IMR-90 (cell line): ENCODE data around the gene ZFYVE21. TPM values are rescaled to one million over a fixed set of nuclear protein-coding genes. Genes with fewer than 3 reads are reported as not detected.

Experiments used
- ATAC-seq: fragments of 200-7000 bp; cut with Tn5 transposase; 2 replicates; pipeline ENCODE4 v1.9.1; 2020; ENCODE audit warnings: low read depth, mild to moderate bottlenecking, moderate library complexity
- BruUV-seq: library from RNA; stranded (reverse); fragments of 400-500 nt; replicated peaks from 2 replicates; lab custom pipeline; 2021; lab: Mats Ljungman, UMichigan
- CTCF ChIA-PET: fragments of 300-600 bp; formaldehyde crosslinking; extraction: SDS; loops from one replicate; lab custom pipeline; 2021; ENCODE audit warnings: antibody characterized with exemption; lab: Yijun Ruan, JAX
- POLR2A ChIA-PET: fragments of 300-600 bp; sonication (Branson Sonifier 250); formaldehyde crosslinking; loops from one replicate; lab custom pipeline; 2022; ENCODE audit warnings: antibody characterized with exemption; ENCODE audit not compliant: unreplicated experiment; lab: Charles Lee
- DNase-seq: peaks from one replicate; pipeline ENCODE4 v3.0.0; 2013
- H2AFZ ChIP-seq: replicated peaks from 2 replicates; pipeline ENCODE3; 2013; ENCODE audit warnings: low read length, mild to moderate bottlenecking; ENCODE audit not compliant: poor library complexity
- H2AK5ac ChIP-seq: 2 replicates; pipeline ENCODE4 v1.6.1; 2013; ENCODE audit warnings: low read depth, low read length, inconsistent platforms
- H2AK9ac ChIP-seq: replicated peaks from 2 replicates; pipeline ENCODE3; 2013; ENCODE audit warnings: mild to moderate bottlenecking, low read depth, low read length, moderate library complexity; ENCODE audit not compliant: poor library complexity
- H2BK120ac ChIP-seq: 2 replicates; pipeline ENCODE4 v1.6.1; 2013; ENCODE audit warnings: low read depth, low read length, inconsistent platforms
- H2BK15ac ChIP-seq: 3 replicates; pipeline ENCODE4 v1.6.1; 2013; ENCODE audit warnings: low read depth, low read length, inconsistent platforms
- H2BK20ac ChIP-seq: 2 replicates; pipeline ENCODE4 v1.6.1; 2013; ENCODE audit warnings: low read depth, mild to moderate bottlenecking, inconsistent platforms, low read length, moderate library complexity
- H2BK5ac ChIP-seq: 2 replicates; pipeline ENCODE4 v1.6.1; 2013; ENCODE audit warnings: mild to moderate bottlenecking, low read depth, low read length, inconsistent platforms; ENCODE audit not compliant: poor library complexity, severe bottlenecking
- H3K14ac ChIP-seq: replicated peaks from 2 replicates; pipeline ENCODE4 v1.6.1; 2013; ENCODE audit warnings: low read depth, low read length, inconsistent platforms
- H3K18ac ChIP-seq: 2 replicates; pipeline ENCODE4 v1.6.1; 2013; ENCODE audit warnings: low read depth, low read length, control low read depth
- H3K23ac ChIP-seq: 2 replicates; pipeline ENCODE4 v1.6.1; 2013; ENCODE audit warnings: low read depth, low read length, inconsistent platforms
- H3K27ac ChIP-seq: 2 replicates; pipeline ENCODE4 v1.5.1; 2013; ENCODE audit warnings: mild to moderate bottlenecking, control low read depth, low read length; ENCODE audit not compliant: insufficient read depth
- H3K27me3 ChIP-seq: 2 replicates; pipeline ENCODE4 v1.6.1; 2013; ENCODE audit warnings: low read length; ENCODE audit not compliant: control insufficient read depth, insufficient read depth
- H3K36me3 ChIP-seq: 2 replicates; pipeline ENCODE4 v1.6.1; 2013; ENCODE audit warnings: low read length, mixed read lengths; ENCODE audit not compliant: control insufficient read depth, insufficient read depth
- H3K4ac ChIP-seq: 2 replicates; pipeline ENCODE4 v1.6.1; 2013; ENCODE audit warnings: low read depth, low read length, inconsistent platforms
- H3K4me1 ChIP-seq: 2 replicates; pipeline ENCODE4 v1.6.1; 2013; ENCODE audit warnings: low read length, mixed read lengths; ENCODE audit not compliant: control insufficient read depth, insufficient read depth
- H3K4me2 ChIP-seq: 2 replicates; pipeline ENCODE4 v1.6.1; 2013; ENCODE audit warnings: low read depth, mild to moderate bottlenecking, control low read depth, low read length, moderate library complexity
- H3K4me3 ChIP-seq: 2 replicates; pipeline ENCODE4 v1.5.1; 2013; ENCODE audit warnings: low read depth, mild to moderate bottlenecking, control low read depth, low read length, moderate library complexity; ENCODE audit not compliant: insufficient read depth
- H3K56ac ChIP-seq: 2 replicates; pipeline ENCODE4 v1.6.1; 2013; ENCODE audit warnings: low read length, inconsistent platforms; ENCODE audit not compliant: insufficient read depth; ENCODE audit errors: extremely low read depth
- H3K79me1 ChIP-seq, 2 experiments: 2 replicates each; pipeline ENCODE4 v1.6.1; 2013; ENCODE audit warnings: low read length in 2 of 2, inconsistent platforms in 1 of 2, low read depth in 1 of 2
- H3K9ac ChIP-seq: 2 replicates; pipeline ENCODE4 v1.6.1; 2013; ENCODE audit warnings: low read depth, low read length, control low read depth
- H3K9me1 ChIP-seq: 2 replicates; pipeline ENCODE4 v1.6.1; 2013; ENCODE audit warnings: low read length, inconsistent platforms; ENCODE audit not compliant: insufficient read depth
- H3K9me3 ChIP-seq: 2 replicates; pipeline ENCODE4 v1.6.1; 2013; ENCODE audit warnings: low read length; ENCODE audit not compliant: control insufficient read depth, insufficient read depth
- H4K20me1 ChIP-seq: 2 replicates; pipeline ENCODE4 v1.6.1; 2013; ENCODE audit warnings: low read length, inconsistent platforms; ENCODE audit not compliant: insufficient read depth
- H4K5ac ChIP-seq: 2 replicates; pipeline ENCODE4 v1.6.1; 2013; ENCODE audit warnings: mild to moderate bottlenecking, low read depth, low read length, control low read depth
- H4K8ac ChIP-seq, 2 experiments: 2 replicates each; pipeline ENCODE4 v1.6.1; 2013; ENCODE audit warnings: low read depth in 2 of 2, low read length in 2 of 2, control low read depth in 1 of 2, inconsistent platforms in 1 of 2
- H4K91ac ChIP-seq: 2 replicates; pipeline ENCODE4 v1.6.1; 2013; ENCODE audit warnings: low read depth, low read length, inconsistent platforms; ENCODE audit not compliant: insufficient read depth
- CEBPB ChIP-seq: IDR thresholded peaks from 2 replicates; pipeline ENCODE4 v1.6.1; 2012; ENCODE audit warnings: low read depth, low read length, improper control_type of control experiment
- CHD1 ChIP-seq: IDR thresholded peaks from 2 replicates; pipeline ENCODE4 v1.6.1; 2012; ENCODE audit warnings: low read depth, low read length, improper control_type of control experiment
- MAFK ChIP-seq: IDR thresholded peaks from 2 replicates; pipeline ENCODE4 v1.6.1; 2012; ENCODE audit warnings: low read depth, low read length, improper control_type of control experiment
- MAZ ChIP-seq: IDR thresholded peaks from 2 replicates; pipeline ENCODE4 v1.6.1; 2012; ENCODE audit warnings: low read depth, mild to moderate bottlenecking, low read length, improper control_type of control experiment, moderate library complexity, borderline replicate concordance
- NFE2L2 ChIP-seq: fragments of 150-350 bp; IDR thresholded peaks from 2 replicates; pipeline ENCODE4 v1.6.1; 2016; ENCODE audit warnings: low read depth, mild to moderate bottlenecking, low read length
- RCOR1 ChIP-seq: IDR thresholded peaks from 2 replicates; pipeline ENCODE4 v1.6.1; 2012; ENCODE audit warnings: mild to moderate bottlenecking, low read length, improper control_type of control experiment; ENCODE audit not compliant: insufficient replicate concordance
- whole genome bisulfite sequencing, 2 experiments: methylation state at CpG; one replicate each; pipeline versions ENCODE4 v1.1.5 to v1.1.7; 2013; ENCODE audit warnings: missing lambda C conversion rate in 2 of 2; ENCODE audit not compliant: insufficient read length in 1 of 2; ENCODE audit errors: extremely low coverage in 2 of 2; 5-methylcytosine and 5-hydroxymethylcytosine counted together
- dilution Hi-C: fragments of 300-500 bp; cut with HindIII; formaldehyde crosslinking; loops from one replicate; pipeline ENCODE4 v1.14.3; 2018; ENCODE audit warnings: low sequenced_read_pairs; ENCODE audit not compliant: unreplicated experiment
- in situ Hi-C: fragments of 300-500 bp; cut with MboI; formaldehyde crosslinking; loops from 3 replicates; pipeline ENCODE4 v1.14.3; 2019; ENCODE audit warnings: low sequenced_read_pairs, inconsistent platforms, mixed read lengths
- intact Hi-C: fragments of 100-400 bp; cut with micrococcal nuclease; formaldehyde crosslinking; loops from 2 replicates; pipeline ENCODE4 v1.10.0; 2022
- polyA plus RNA-seq, 3 experiments: library from polyadenylated mRNA; depleted of rRNA; stranded (reverse); fragments of >200 nt; gene quantifications; 2 replicates each; pipeline ENCODE4 v1.2.3, GENCODE V29; 2012; ENCODE audit warnings: low replicate concordance in 1 of 3
- total RNA-seq: library from RNA; depleted of rRNA; stranded (reverse); fragments of >200 nt; gene quantifications from 2 replicates; pipeline ENCODE4 v1.2.3, GENCODE V29; 2012
- TF ChIP-seq, protein P1 (sequence below): fragments of 150-350 bp; IDR thresholded peaks from 2 replicates; pipeline ENCODE4 v1.6.1; 2016; ENCODE audit warnings: low read depth, mild to moderate bottlenecking, low read length, moderate library complexity, borderline replicate concordance

Gene ZFYVE21
- total and polyA plus RNA-seq, 2 of the 4 experiments (the other 2 are of a cell fraction): 41.2 to 89.2 TPM

DNA sequence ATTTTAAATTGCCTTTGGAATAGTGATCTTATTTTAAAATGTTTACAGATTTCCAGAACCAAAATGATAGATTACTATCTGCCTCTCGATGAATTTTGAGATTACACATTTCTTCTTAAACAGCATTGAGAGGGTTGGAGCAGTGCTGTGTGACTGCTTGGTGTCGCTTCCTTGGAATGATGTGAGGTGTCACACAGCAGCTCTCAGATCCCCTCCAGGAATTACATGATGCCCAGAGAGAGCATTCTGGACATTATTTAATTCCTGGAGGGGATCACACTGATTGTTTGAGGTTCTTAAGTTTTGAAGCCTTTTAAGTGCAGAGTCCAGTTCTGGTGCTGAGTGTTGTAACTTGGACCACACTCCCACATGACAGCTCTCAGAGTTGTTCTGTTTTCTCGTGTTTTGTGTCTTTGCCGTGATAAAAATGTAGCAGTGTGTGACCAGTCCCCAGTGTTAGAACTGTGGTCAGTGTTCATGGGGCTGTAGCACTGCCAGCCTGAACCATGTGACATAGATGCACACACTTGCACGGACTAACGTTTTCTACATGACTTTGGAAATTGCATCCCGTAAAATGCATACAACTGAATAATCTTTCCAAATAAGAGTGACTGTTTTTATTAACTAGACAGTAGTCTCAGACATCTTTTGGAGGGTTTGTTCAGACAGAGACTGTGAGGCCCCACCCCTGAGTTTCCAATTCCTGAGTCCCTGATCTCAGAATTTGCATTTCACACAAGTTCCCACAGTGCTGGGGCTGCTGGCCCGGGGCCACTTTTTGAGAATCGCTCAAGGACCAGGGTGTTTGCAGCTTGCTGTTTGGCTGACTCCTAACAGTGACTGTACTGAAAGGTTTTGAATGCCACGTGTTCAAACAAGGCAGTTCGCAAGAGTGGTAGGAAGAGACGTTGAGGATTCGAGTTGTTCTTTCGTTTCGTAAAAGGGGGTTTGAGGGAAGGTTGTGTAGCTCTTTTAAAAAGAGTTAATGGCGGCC lies 26.4 kb upstream of the ZFYVE21 start:
- dilution Hi-C loops (no loop called here), intact Hi-C loops (no loop called here), in situ Hi-C loops (loop anchor here (10.0 kb wide), 1 partner anchor 114 kb away; no protein-coding TSS in a partner anchor)
- no peak overlapping the region for H3K9ac ChIP-seq
- no peak overlapping the region for H3K4me3 ChIP-seq
- H4K20me1 ChIP-seq: peaks cover 49% of the 10 kb centered on the region
- 84 to 100% methylated on average over 5 to 9 of the region's 16 CpGs for WGBS, 2 experiments
- H3K18ac ChIP-seq: no peak overlapping the region
- H2AK5ac ChIP-seq: no peak overlapping the region
- H4K5ac ChIP-seq: no peak overlapping the region
- no peak overlapping the region for H3K4ac ChIP-seq
- H3K56ac ChIP-seq: no peak overlapping the region
- H2BK15ac ChIP-seq: no peak overlapping the region
- H3K4me2 ChIP-seq: no peak overlapping the region
- H3K36me3 ChIP-seq: peaks cover 55% of the 10 kb centered on the region
- no peak overlapping the region for H3K23ac ChIP-seq
- no TSS peak for BruUV-seq
- ATAC-seq (no peak), DNase-seq (no peak)
- no peaks in the 10 kb centered on the region for H3K27me3 ChIP-seq
- no peak overlapping the region for H2BK120ac ChIP-seq
- H4K8ac ChIP-seq: no peak overlapping the region
- H2AK9ac ChIP-seq: no peak overlapping the region
- TF ChIP-seq MAZ (no peak), NFE2L2 (no peak), MAFK (no peak), CEBPB (no peak), RCOR1 (no peak), CHD1 (no peak)
- TF ChIP-seq, protein P1, sequence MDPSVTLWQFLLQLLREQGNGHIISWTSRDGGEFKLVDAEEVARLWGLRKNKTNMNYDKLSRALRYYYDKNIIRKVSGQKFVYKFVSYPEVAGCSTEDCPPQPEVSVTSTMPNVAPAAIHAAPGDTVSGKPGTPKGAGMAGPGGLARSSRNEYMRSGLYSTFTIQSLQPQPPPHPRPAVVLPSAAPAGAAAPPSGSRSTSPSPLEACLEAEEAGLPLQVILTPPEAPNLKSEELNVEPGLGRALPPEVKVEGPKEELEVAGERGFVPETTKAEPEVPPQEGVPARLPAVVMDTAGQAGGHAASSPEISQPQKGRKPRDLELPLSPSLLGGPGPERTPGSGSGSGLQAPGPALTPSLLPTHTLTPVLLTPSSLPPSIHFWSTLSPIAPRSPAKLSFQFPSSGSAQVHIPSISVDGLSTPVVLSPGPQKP: no peak
- no peak overlapping the region for H2AFZ ChIP-seq
- peaks cover 10% of the 10 kb centered on the region; the same call in 1 of the 2 replicates for H3K9me1 ChIP-seq
- no peak overlapping the region for H3K14ac ChIP-seq
- H3K27ac ChIP-seq: no peak overlapping the region
- H3K79me1 ChIP-seq: peaks cover 40 to 75% of the 10 kb centered on the region in 2 experiments
- ChIA-PET CTCF (no interaction called here), POLR2A (no interaction called here)
- no peak overlapping the region for H2BK5ac ChIP-seq
- H3K9me3 ChIP-seq: no peaks in the 10 kb centered on the region
- H2BK20ac ChIP-seq: no peak overlapping the region
- H3K4me1 ChIP-seq: peaks cover 6% of the 10 kb centered on the region
- H4K91ac ChIP-seq: 0 out of 2 replicates have a peak overlapping the region, but pooled peaks have one; percentile 25
